GM12891 (cell line): ENCODE measurements around the gene GPR78.

ENCODE experiments used
- POLR2AphosphoS5 ChIP-seq: IDR thresholded peaks from 2 replicates; pipeline ENCODE4 v1.6.1; 2011; ENCODE audit warnings: low read depth, low read length, control low read depth
- SPI1 ChIP-seq: IDR thresholded peaks from 2 replicates; pipeline ENCODE4 v1.6.1; 2011; ENCODE audit warnings: low read depth, low read length, control low read depth
- TAF1 ChIP-seq: IDR thresholded peaks from 2 replicates; pipeline ENCODE4 v1.6.1; 2011; ENCODE audit warnings: low read depth, low read length, control low read depth

GRCh38 chr4:8594097-8595038 is 14.2 kb downstream of the GPR78 start:
- no peak for TF ChIP-seq SPI1
- TF ChIP-seq POLR2AphosphoS5: no peak
- TF ChIP-seq TAF1: no peak
